ENCODE results near the gene ORM2. TPM values are rescaled to one million over a fixed set of nuclear protein-coding genes. Genes with fewer than 3 reads are reported as not detected.

ORM2 gene
- total and polyA plus RNA-seq, 2 of the 8 experiments (the other 6 are each of a cell fraction or from before 2014, with no cell fraction given), result 1.3 TPM; not detected in 1

- TF ChIP-seq RNF2 (IDR thresholded peaks at IDR 0.05; ENCODE audit: borderline replicate concordance, low read depth, low read length, missing control alignments, poor library complexity, severe bottlenecking), result no peak
Observed at GRCh38 chr9:114344188-114344566, 14.5 kb downstream of the ORM2 start (continued).
